HG02623 (cell line): ENCODE results near the gene ARID3C.

ENCODE experiments used
- ATAC-seq: cut with Tn5 transposase; IDR thresholded peaks from one replicate; pipeline ENCODE4 v1.9.1; 2021; ENCODE audit warnings: moderate library complexity; ENCODE audit not compliant: unreplicated experiment

ARID3C gene

GRCh38 chr9:34603610-34604231 lies 25.1 kb downstream of the ARID3C start:
- ATAC-seq, result no peak

- ATAC-seq, result no peak
Measured at GRCh38 chr9:34601937-34602573, 26.8 kb downstream of the ARID3C start.

GRCh38 chr9:34600908-34601307 lies 28.0 kb downstream of the ARID3C start:
- ATAC-seq, result no peak

- ATAC-seq, result no peak
Measured at GRCh38 chr9:34599546-34599945, 29.3 kb downstream of the ARID3C start.

- no peak for ATAC-seq
Measured at GRCh38 chr9:34594177-34594576, 34.7 kb downstream of the ARID3C start.

GRCh38 chr9:34592895-34593601 lies 35.8 kb downstream of the ARID3C start:
- ATAC-seq, result no peak

GRCh38 chr9:34591917-34592866 lies 36.7 kb downstream of the ARID3C start:
- ATAC-seq, result no peak

GRCh38 chr9:34591248-34591916 lies 37.5 kb downstream of the ARID3C start:
- ATAC-seq, result no peak

GRCh38 chr9:34590381-34591247 lies 38.3 kb downstream of the ARID3C start:
- no peak for ATAC-seq

GRCh38 chr9:34589636-34590380 lies 39.1 kb downstream of the ARID3C start, which contains the start of gene CNTFR:
CNTFR (minus strand) TSS chr9:34589724; CDS start chr9:34568981, 20,743 bp downstream.
- no peak for ATAC-seq

GRCh38 chr9:34588671-34589635 lies 39.9 kb downstream of the ARID3C start:
- no peak for ATAC-seq

- ATAC-seq, result no peak
Measured at GRCh38 chr9:34587271-34587670, 41.6 kb downstream of the ARID3C start.

GRCh38 chr9:34585946-34586669 lies 42.8 kb downstream of the ARID3C start:
- no peak for ATAC-seq

- ATAC-seq, result no peak
Measured at GRCh38 chr9:34584970-34585369, 43.9 kb downstream of the ARID3C start.

GRCh38 chr9:34582787-34583186 lies 46.1 kb downstream of the ARID3C start:
- ATAC-seq, result no peak

- no peak for ATAC-seq
Measured at GRCh38 chr9:34581318-34581717, 47.5 kb downstream of the ARID3C start.

- ATAC-seq, result no peak
Measured at GRCh38 chr9:34580358-34580757, 48.5 kb downstream of the ARID3C start.
